HepG2 (cell line): ENCODE measurements around the gene RALB. TPM values are rescaled to one million over a fixed set of nuclear protein-coding genes. Genes with fewer than 3 reads are reported as not detected.
A peak's percentile ranks its signal among the peaks of the same experiment; 100 is the strongest.

ENCODE experiments used
- EEA1 ChIP-seq: sonication (generic); formaldehyde crosslinking; IDR thresholded peaks from 2 replicates; pipeline ENCODE4 v1.5.1; 2020; ENCODE audit warnings: mild to moderate bottlenecking, missing genetic modification reagents, borderline replicate concordance
- EHMT2 ChIP-seq: fragments of 200-600 bp; sonication (generic); IDR thresholded peaks from 2 replicates; pipeline ENCODE4 v1.7.0; 2017; ENCODE audit warnings: antibody characterized with exemption, low read depth, low read length, borderline replicate concordance
- FOSL2 ChIP-seq: sonication (generic); formaldehyde crosslinking; IDR thresholded peaks from 2 replicates; pipeline ENCODE4 v1.4.0; 2020; ENCODE audit warnings: missing genetic modification reagents
- GATAD2A ChIP-seq: IDR thresholded peaks from 2 replicates; pipeline ENCODE4 v1.6.1; 2016
- JUND ChIP-seq: sonication (generic); formaldehyde crosslinking; IDR thresholded peaks from 2 replicates; pipeline ENCODE4 v1.8.0; 2022; ENCODE audit warnings: mild to moderate bottlenecking, missing genetic modification reagents
- KDM3A ChIP-seq: IDR thresholded peaks from 2 replicates; pipeline ENCODE4 v1.6.1; 2018; ENCODE audit warnings: low read depth, missing compliant biosample characterization
- MTA1 ChIP-seq: sonication (generic); formaldehyde crosslinking; IDR thresholded peaks from 2 replicates; pipeline ENCODE4 v1.4.0; 2020; ENCODE audit warnings: missing genetic modification reagents, mild to moderate bottlenecking, borderline replicate concordance
- NFKB2 ChIP-seq: sonication (generic); formaldehyde crosslinking; IDR thresholded peaks from 2 replicates; pipeline ENCODE4 v1.4.0; 2020; ENCODE audit warnings: missing genetic modification reagents, borderline replicate concordance
- SKI ChIP-seq: fragments of 450-650 bp; IDR thresholded peaks from one replicate; pipeline ENCODE4 v1.6.1; 2018; ENCODE audit warnings: mild to moderate bottlenecking; ENCODE audit not compliant: partially characterized antibody
- SOX6 ChIP-seq, 2 experiments: fragments of 450-650 bp in 1 of 2; sonication (generic) in 1 of 2; formaldehyde crosslinking in 1 of 2; IDR thresholded peaks; 2 replicates each; pipeline versions ENCODE4 v1.4.0 to v1.6.1; 2017 to 2020; ENCODE audit warnings: antibody characterized with exemption in 1 of 2, mild to moderate bottlenecking in 1 of 2, missing genetic modification reagents in 1 of 2
- ZBTB1 ChIP-seq: sonication (generic); formaldehyde crosslinking; IDR thresholded peaks from 2 replicates; pipeline ENCODE4 v1.4.0; 2020; ENCODE audit warnings: missing genetic modification reagents, borderline replicate concordance
- ZNF33A ChIP-seq: sonication (generic); formaldehyde crosslinking; IDR thresholded peaks from 2 replicates; pipeline ENCODE4 v1.5.1; 2020; ENCODE audit warnings: missing genetic modification reagents, mild to moderate bottlenecking, moderate library complexity, borderline replicate concordance
- ZNF431 ChIP-seq: sonication (generic); formaldehyde crosslinking; IDR thresholded peaks from 2 replicates; pipeline ENCODE4 v1.9.0; 2022; ENCODE audit warnings: missing genetic modification reagents, low read depth, mild to moderate bottlenecking, borderline replicate concordance
- ZNF878 ChIP-seq: sonication (generic); formaldehyde crosslinking; IDR thresholded peaks from 2 replicates; pipeline ENCODE4 v1.8.1; 2023; ENCODE audit warnings: mild to moderate bottlenecking, missing genetic modification reagents, moderate library complexity
- polyA plus RNA-seq, 8 experiments: library from polyadenylated mRNA; depleted of rRNA in 3 of 8; stranded (reverse) in 7 of 8; unstranded in 1 of 8; fragments of >200 nt; fragmentation: Illumina TruSeq in 4 of 8; extraction: Trizol in 4 of 8; gene quantifications; 2 replicates each; pipeline versions ENCODE4 v1.2.1 to v1.2.3, GENCODE V29; 2011 to 2016; ENCODE audit warnings: low read depth in 4 of 8, missing spikeins in 1 of 8, mixed read lengths in 1 of 8; ENCODE audit not compliant: insufficient read depth in 1 of 8
- total RNA-seq, 5 experiments: library from RNA; depleted of rRNA; stranded (reverse); fragments of >200 nt; fragmentation: Illumina TruSeq; extraction: Trizol; gene quantifications; 2 replicates each; pipeline ENCODE4 v1.2.3, GENCODE V29; 2016; ENCODE audit warnings: low read depth in 1 of 5
- TF ChIP-seq, protein P1 (sequence below): sonication (generic); formaldehyde crosslinking; IDR thresholded peaks from 2 replicates; pipeline ENCODE4 v1.8.1; 2023; ENCODE audit warnings: missing genetic modification reagents, mild to moderate bottlenecking, borderline replicate concordance
- TF ChIP-seq, protein P2 (sequence below): sonication (generic); formaldehyde crosslinking; IDR thresholded peaks from 2 replicates; pipeline ENCODE4 v1.9.0; 2022; ENCODE audit warnings: missing genetic modification reagents, mild to moderate bottlenecking, borderline replicate concordance
- TF ChIP-seq, protein P3 (sequence below): sonication (generic); formaldehyde crosslinking; IDR thresholded peaks from 2 replicates; pipeline ENCODE4 v1.5.1; 2020; ENCODE audit warnings: mild to moderate bottlenecking, missing genetic modification reagents, moderate library complexity
- TF ChIP-seq, protein P4 (sequence below): IDR thresholded peaks from 2 replicates; pipeline ENCODE4 v1.6.1; 2016; ENCODE audit warnings: control low read depth
- TF ChIP-seq, protein P5 (sequence below): IDR thresholded peaks from 2 replicates; pipeline ENCODE4 v1.6.1; 2016; ENCODE audit warnings: low read depth

RALB gene
- total and polyA plus RNA-seq, 2 of the 13 experiments (the other 11 are each of a cell fraction or from before 2014, with no cell fraction given), result 37.8 to 43.2 TPM

- TF ChIP-seq ZNF878, result no peak
- TF ChIP-seq FOSL2, result peak; percentile 24; the same call in 1 of the 2 replicates
- no peak for TF ChIP-seq KDM3A (CRISPR knock-in tag)
- no peak for TF ChIP-seq ZBTB1
- TF ChIP-seq, protein P1, sequence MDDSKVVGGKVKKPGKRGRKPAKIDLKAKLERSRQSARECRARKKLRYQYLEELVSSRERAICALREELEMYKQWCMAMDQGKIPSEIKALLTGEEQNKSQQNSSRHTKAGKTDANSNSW (CRISPR knock-in tag), result no peak
- TF ChIP-seq MTA1 (CRISPR knock-in tag), result peak; percentile 86; the same call in 1 of the 2 replicates
- peak; percentile 16 for TF ChIP-seq SKI
- TF ChIP-seq EEA1 (CRISPR knock-in tag), result 0 out of 2 replicates have a peak, but pooled peaks have one; percentile 14
- TF ChIP-seq, protein P2, sequence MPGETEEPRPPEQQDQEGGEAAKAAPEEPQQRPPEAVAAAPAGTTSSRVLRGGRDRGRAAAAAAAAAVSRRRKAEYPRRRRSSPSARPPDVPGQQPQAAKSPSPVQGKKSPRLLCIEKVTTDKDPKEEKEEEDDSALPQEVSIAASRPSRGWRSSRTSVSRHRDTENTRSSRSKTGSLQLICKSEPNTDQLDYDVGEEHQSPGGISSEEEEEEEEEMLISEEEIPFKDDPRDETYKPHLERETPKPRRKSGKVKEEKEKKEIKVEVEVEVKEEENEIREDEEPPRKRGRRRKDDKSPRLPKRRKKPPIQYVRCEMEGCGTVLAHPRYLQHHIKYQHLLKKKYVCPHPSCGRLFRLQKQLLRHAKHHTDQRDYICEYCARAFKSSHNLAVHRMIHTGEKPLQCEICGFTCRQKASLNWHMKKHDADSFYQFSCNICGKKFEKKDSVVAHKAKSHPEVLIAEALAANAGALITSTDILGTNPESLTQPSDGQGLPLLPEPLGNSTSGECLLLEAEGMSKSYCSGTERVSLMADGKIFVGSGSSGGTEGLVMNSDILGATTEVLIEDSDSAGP (CRISPR knock-in tag), result peak; percentile 14
- TF ChIP-seq ZNF33A (CRISPR knock-in tag), result no peak
- TF ChIP-seq SOX6 (IDR thresholded peaks at IDR 0.05), result no peak
- TF ChIP-seq SOX6 (CRISPR knock-in tag; IDR thresholded peaks at IDR 0.05), result peak; percentile 52; the same call in 1 of the 2 replicates
- no peak for TF ChIP-seq EHMT2
- TF ChIP-seq, protein P3, sequence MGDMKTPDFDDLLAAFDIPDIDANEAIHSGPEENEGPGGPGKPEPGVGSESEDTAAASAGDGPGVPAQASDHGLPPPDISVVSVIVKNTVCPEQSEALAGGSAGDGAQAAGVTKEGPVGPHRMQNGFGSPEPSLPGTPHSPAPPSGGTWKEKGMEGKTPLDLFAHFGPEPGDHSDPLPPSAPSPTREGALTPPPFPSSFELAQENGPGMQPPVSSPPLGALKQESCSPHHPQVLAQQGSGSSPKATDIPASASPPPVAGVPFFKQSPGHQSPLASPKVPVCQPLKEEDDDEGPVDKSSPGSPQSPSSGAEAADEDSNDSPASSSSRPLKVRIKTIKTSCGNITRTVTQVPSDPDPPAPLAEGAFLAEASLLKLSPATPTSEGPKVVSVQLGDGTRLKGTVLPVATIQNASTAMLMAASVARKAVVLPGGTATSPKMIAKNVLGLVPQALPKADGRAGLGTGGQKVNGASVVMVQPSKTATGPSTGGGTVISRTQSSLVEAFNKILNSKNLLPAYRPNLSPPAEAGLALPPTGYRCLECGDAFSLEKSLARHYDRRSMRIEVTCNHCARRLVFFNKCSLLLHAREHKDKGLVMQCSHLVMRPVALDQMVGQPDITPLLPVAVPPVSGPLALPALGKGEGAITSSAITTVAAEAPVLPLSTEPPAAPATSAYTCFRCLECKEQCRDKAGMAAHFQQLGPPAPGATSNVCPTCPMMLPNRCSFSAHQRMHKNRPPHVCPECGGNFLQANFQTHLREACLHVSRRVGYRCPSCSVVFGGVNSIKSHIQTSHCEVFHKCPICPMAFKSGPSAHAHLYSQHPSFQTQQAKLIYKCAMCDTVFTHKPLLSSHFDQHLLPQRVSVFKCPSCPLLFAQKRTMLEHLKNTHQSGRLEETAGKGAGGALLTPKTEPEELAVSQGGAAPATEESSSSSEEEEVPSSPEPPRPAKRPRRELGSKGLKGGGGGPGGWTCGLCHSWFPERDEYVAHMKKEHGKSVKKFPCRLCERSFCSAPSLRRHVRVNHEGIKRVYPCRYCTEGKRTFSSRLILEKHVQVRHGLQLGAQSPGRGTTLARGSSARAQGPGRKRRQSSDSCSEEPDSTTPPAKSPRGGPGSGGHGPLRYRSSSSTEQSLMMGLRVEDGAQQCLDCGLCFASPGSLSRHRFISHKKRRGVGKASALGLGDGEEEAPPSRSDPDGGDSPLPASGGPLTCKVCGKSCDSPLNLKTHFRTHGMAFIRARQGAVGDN (CRISPR knock-in tag), result peak; percentile 72
- 0 out of 2 replicates have a peak, but pooled peaks have one; percentile 56 for TF ChIP-seq NFKB2 (CRISPR knock-in tag)
- no peak for TF ChIP-seq JUND
- TF ChIP-seq, protein P4, sequence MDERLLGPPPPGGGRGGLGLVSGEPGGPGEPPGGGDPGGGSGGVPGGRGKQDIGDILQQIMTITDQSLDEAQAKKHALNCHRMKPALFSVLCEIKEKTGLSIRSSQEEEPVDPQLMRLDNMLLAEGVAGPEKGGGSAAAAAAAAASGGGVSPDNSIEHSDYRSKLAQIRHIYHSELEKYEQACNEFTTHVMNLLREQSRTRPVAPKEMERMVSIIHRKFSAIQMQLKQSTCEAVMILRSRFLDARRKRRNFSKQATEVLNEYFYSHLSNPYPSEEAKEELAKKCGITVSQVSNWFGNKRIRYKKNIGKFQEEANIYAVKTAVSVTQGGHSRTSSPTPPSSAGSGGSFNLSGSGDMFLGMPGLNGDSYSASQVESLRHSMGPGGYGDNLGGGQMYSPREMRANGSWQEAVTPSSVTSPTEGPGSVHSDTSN (CRISPR knock-in tag), result no peak
- no peak for TF ChIP-seq ZNF431
- TF ChIP-seq, protein P5, sequence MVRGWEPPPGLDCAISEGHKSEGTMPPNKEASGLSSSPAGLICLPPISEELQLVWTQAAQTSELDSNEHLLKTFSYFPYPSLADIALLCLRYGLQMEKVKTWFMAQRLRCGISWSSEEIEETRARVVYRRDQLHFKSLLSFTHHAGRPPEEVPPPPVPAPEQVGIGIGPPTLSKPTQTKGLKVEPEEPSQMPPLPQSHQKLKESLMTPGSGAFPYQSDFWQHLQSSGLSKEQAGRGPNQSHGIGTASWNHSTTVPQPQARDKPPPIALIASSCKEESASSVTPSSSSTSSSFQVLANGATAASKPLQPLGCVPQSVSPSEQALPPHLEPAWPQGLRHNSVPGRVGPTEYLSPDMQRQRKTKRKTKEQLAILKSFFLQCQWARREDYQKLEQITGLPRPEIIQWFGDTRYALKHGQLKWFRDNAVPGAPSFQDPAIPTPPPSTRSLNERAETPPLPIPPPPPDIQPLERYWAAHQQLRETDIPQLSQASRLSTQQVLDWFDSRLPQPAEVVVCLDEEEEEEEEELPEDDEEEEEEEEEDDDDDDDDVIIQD, result no peak
- peak; percentile 25; the same call in 1 of the 2 replicates for TF ChIP-seq GATAD2A (CRISPR knock-in tag)
Observed at GRCh38 chr2:120313695-120314615, 61.3 kb downstream of the RALB start (continued).
